Loucy (cell line): ENCODE measurements around the gene CXCL17.

ENCODE experiments used
- H2AFZ ChIP-seq: fragments of 200-600 bp; sonication (generic); 2 replicates; pipeline ENCODE4 v1.6.0; 2016; ENCODE audit warnings: antibody characterized with exemption, mild to moderate bottlenecking, low read length, moderate library complexity
- H3F3A ChIP-seq: fragments of 200-600 bp; 2 replicates; pipeline ENCODE4 v1.6.0; 2016; ENCODE audit warnings: antibody characterized with exemption, low read depth, mild to moderate bottlenecking
- H3K27me3 ChIP-seq: fragments of 200-600 bp; sonication (generic); 2 replicates; pipeline ENCODE4 v1.6.1; 2014; ENCODE audit warnings: low read length, mild to moderate bottlenecking; ENCODE audit not compliant: insufficient read depth, poor library complexity, severe bottlenecking
- H3K36me3 ChIP-seq: fragments of 200-600 bp; sonication (generic); 2 replicates; pipeline ENCODE4 v1.6.1; 2016; ENCODE audit warnings: low read length; ENCODE audit not compliant: insufficient read depth
- H3K4me1 ChIP-seq: fragments of 200-600 bp; sonication (generic); 2 replicates; pipeline ENCODE4 v1.5.1; 2014; ENCODE audit warnings: low read length, mild to moderate bottlenecking; ENCODE audit not compliant: insufficient read depth, poor library complexity, severe bottlenecking
- H3K4me2 ChIP-seq: fragments of 200-600 bp; sonication (generic); 2 replicates; pipeline ENCODE4 v1.6.0; 2014; ENCODE audit warnings: antibody characterized with exemption, low read length, low read depth, mild to moderate bottlenecking; ENCODE audit not compliant: poor library complexity, severe bottlenecking
- H3K4me3 ChIP-seq: fragments of 200-600 bp; sonication (generic); 2 replicates; pipeline ENCODE4 v1.5.1; 2014; ENCODE audit warnings: low read length, mild to moderate bottlenecking, mixed read lengths; ENCODE audit not compliant: poor library complexity, severe bottlenecking
- H3K79me2 ChIP-seq: fragments of 200-600 bp; sonication (generic); 2 replicates; pipeline ENCODE4 v1.6.1; 2014; ENCODE audit warnings: low read length; ENCODE audit not compliant: insufficient read depth
- H3K9ac ChIP-seq: fragments of 200-600 bp; sonication (generic); 2 replicates; pipeline ENCODE4 v1.6.0; 2014; ENCODE audit warnings: mild to moderate bottlenecking, low read depth, low read length, moderate library complexity; ENCODE audit not compliant: poor library complexity, severe bottlenecking
- H3K9me2 ChIP-seq: fragments of 200-600 bp; sonication (generic); replicated peaks from 2 replicates; pipeline ENCODE4 v1.6.1; 2016; ENCODE audit warnings: low read depth, low read length, mixed read lengths
- H3K9me3 ChIP-seq: fragments of 200-600 bp; sonication (generic); 2 replicates; pipeline ENCODE4 v1.6.1; 2014; ENCODE audit warnings: mild to moderate bottlenecking, antibody characterized with exemption, low read length, low read depth; ENCODE audit not compliant: insufficient read depth
- H4K20me1 ChIP-seq: fragments of 200-600 bp; sonication (generic); 2 replicates; pipeline ENCODE4 v1.6.0; 2014; ENCODE audit warnings: antibody characterized with exemption, low read length, mild to moderate bottlenecking; ENCODE audit not compliant: insufficient read depth, poor library complexity, severe bottlenecking
- CTCF ChIP-seq: fragments of 200-600 bp; sonication (generic); conservative IDR thresholded peaks from 2 replicates; pipeline ENCODE4 v1.5.1; 2014; ENCODE audit warnings: mild to moderate bottlenecking, antibody characterized with exemption, low read length
- EZH2phosphoT487 ChIP-seq: fragments of 200-600 bp; IDR thresholded peaks from 2 replicates; pipeline ENCODE4 v1.6.1; 2018; ENCODE audit warnings: antibody characterized with exemption, mild to moderate bottlenecking, moderate library complexity, borderline replicate concordance

Gene CXCL17

DNA sequence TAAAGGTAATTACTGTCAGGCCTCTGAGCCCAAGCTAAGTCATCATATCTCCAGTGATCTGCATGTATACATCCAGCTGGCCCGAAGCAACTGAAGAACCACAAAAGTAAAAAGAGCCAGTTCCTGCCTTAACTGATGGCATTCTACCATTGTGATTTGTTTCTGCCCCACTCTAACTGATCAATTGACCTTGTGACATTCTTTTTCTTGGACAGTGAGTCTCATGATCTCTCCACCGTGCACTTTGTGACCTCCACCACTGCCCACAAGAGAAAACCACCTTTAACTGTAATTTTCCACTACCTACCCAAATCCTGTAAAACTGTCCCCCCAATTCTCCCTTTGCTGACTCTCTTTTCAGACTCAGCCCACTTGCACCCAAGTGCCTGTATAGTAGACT, 17.2 kb upstream of the CXCL17 start:
- Histone ChIP-seq H3K27me3 (no peaks in the 10 kb centered on the region), H3K4me2 (no peak overlapping the region), H3K9me3 (no peaks in the 10 kb centered on the region), H3K9me2 (no peaks in the 10 kb centered on the region), H4K20me1 (no peaks in the 10 kb centered on the region), H3K9ac (no peak overlapping the region), H3K4me1 (peaks cover 7% of the 10 kb centered on the region), H3F3A (no peaks in the 10 kb centered on the region), H2AFZ (no peak overlapping the region), H3K36me3 (no peaks in the 10 kb centered on the region), H3K4me3 (no peak overlapping the region), H3K79me2 (no peaks in the 10 kb centered on the region)
- TF ChIP-seq EZH2phosphoT487, result no peak
- no peak for TF ChIP-seq CTCF

GRCh38 chr19:42455621-42456081, 12.9 kb upstream of the CXCL17 start:
- no peak for TF ChIP-seq EZH2phosphoT487
- no peak for TF ChIP-seq CTCF
- no peaks in the 10 kb centered on the region for H3K79me2 ChIP-seq

GRCh38 chr19:42455086-42455485, 12.3 kb upstream of the CXCL17 start:
- H3K27me3 ChIP-seq, result no peaks in the 10 kb centered on the region
- H3F3A ChIP-seq, result no peaks in the 10 kb centered on the region
- H3K9ac ChIP-seq, result no peak overlapping the region
- TF ChIP-seq EZH2phosphoT487, result no peak
- no peak for TF ChIP-seq CTCF
- no peak overlapping the region for H2AFZ ChIP-seq
- no peaks in the 10 kb centered on the region for H3K36me3 ChIP-seq
- H3K4me3 ChIP-seq, result no peak overlapping the region
- H3K9me3 ChIP-seq, result no peaks in the 10 kb centered on the region
- no peak overlapping the region for H3K4me2 ChIP-seq
- no peaks in the 10 kb centered on the region for H3K79me2 ChIP-seq
- H3K9me2 ChIP-seq, result no peaks in the 10 kb centered on the region
- no peaks in the 10 kb centered on the region for H4K20me1 ChIP-seq
- peaks cover 31% of the 10 kb centered on the region for H3K4me1 ChIP-seq

More at GRCh38 chr19:42455621-42456081, 12.9 kb upstream of the CXCL17 start:
- Histone ChIP-seq H3K9ac (no peak overlapping the region), H3K9me3 (no peaks in the 10 kb centered on the region), H3K4me1 (peaks cover 30% of the 10 kb centered on the region), H3K4me2 (no peak overlapping the region), H3K36me3 (no peaks in the 10 kb centered on the region), H3F3A (no peaks in the 10 kb centered on the region), H4K20me1 (no peaks in the 10 kb centered on the region), H2AFZ (no peak overlapping the region), H3K9me2 (no peaks in the 10 kb centered on the region), H3K4me3 (no peak overlapping the region), H3K27me3 (no peaks in the 10 kb centered on the region)
